HFF-Myc (cell line): Measurements from ENCODE around the gene CABLES2.
A peak's percentile ranks its signal among the peaks of the same experiment; 100 is the strongest.

ENCODE experiments used
- DNase-seq: peaks from one replicate; pipeline ENCODE4 v3.0.0-alpha.2; 2011; ENCODE audit warnings: low read depth; ENCODE audit errors: extremely low read depth
- H3K4me3 ChIP-seq: replicated peaks from 2 replicates; pipeline ENCODE4 v1.5.1; 2011; ENCODE audit warnings: low read depth, mild to moderate bottlenecking, control low read depth, low read length
- TF ChIP-seq, protein P1 (sequence below): IDR thresholded peaks from 2 replicates; pipeline ENCODE4 v1.5.1; 2012; ENCODE audit warnings: mild to moderate bottlenecking, low read depth, low read length, control low read depth; ENCODE audit errors: missing control alignments

Gene CABLES2

GRCh38 chr20:62416651-62417637 is 9.9 kb upstream of the CABLES2 start:
- DNase-seq: no peak
- TF ChIP-seq, protein P1, sequence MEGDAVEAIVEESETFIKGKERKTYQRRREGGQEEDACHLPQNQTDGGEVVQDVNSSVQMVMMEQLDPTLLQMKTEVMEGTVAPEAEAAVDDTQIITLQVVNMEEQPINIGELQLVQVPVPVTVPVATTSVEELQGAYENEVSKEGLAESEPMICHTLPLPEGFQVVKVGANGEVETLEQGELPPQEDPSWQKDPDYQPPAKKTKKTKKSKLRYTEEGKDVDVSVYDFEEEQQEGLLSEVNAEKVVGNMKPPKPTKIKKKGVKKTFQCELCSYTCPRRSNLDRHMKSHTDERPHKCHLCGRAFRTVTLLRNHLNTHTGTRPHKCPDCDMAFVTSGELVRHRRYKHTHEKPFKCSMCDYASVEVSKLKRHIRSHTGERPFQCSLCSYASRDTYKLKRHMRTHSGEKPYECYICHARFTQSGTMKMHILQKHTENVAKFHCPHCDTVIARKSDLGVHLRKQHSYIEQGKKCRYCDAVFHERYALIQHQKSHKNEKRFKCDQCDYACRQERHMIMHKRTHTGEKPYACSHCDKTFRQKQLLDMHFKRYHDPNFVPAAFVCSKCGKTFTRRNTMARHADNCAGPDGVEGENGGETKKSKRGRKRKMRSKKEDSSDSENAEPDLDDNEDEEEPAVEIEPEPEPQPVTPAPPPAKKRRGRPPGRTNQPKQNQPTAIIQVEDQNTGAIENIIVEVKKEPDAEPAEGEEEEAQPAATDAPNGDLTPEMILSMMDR: no peak
- H3K4me3 ChIP-seq: no peak overlapping the region

DNA sequence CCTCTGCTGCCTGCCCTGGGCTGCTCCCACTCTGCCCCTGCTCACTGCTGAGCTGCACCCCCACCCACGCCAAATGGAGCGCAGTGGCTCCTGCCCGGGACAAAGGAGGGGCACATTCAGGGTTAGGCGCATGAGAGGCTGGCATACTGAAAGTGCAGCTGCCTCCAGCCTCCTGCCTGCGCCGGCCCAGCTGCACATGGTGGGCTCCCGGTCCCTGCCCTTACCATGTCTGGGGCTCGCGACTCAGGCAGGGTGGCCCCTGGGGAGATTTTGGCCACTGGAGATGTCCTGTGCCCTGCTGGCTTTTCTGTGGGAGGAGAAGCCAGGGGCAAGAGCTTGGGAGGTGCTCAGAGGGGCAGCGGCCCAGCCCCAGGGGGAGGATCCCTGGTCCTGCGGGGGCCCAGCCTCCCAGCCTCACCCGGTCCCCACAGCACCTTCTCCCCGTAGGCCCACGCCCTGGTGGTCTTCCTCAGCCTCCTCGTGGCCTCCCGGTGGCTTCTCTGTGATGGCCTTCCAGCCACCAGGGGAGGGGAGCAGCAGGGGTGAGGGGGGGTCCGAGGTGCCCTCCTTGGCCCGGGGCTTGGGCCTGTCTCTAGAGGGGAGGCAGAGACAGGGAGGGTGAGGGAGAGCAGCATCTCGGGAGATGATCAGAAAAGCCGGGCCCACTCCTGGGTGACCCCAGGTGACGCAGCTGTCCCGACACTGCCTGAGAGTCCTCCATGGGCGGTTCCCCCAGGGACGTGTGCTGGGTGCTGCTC is 8.4 kb upstream of the CABLES2 start:
- H3K4me3 ChIP-seq: no peak overlapping the region
- TF ChIP-seq, protein P1: no peak
- DNase-seq: no peak

DNA sequence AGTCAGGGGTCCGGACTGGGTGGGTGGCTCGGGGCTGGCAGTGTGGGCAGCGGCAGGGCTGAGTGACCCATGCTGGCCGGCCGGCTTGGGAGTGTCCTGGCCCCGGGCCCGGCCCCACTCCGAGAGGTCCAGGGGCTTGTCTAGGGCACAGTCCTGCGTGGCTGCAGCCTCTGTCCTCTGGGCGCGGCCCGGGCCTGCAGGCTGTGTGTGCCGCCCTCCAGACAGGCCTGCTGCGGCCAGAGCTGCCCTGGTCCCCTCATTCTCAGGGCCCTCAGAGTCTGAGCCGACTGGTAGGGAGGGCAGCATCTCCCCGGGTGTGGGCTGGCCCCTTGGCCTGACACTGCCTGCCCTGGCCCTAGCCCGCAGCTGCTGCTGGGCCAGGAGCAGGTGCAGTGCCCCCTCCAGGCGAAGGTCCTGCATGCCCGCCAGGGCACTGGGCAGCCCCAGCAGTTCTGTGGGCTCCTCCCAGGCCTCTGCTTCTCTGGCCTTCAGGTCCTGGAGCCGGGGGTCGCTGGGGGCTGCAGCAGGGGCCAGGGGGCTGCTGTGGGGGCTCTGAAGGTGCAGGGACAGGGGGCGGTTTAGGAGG is 6.9 kb upstream of the CABLES2 start:
- H3K4me3 ChIP-seq: no peak overlapping the region
- TF ChIP-seq, protein P1: peak; percentile 7
- no peak for DNase-seq

GRCh38 chr20:62413025-62413570 is 6.0 kb upstream of the CABLES2 start:
- no peak for DNase-seq
- TF ChIP-seq, protein P1: no peak
- H3K4me3 ChIP-seq: no peak overlapping the region

DNA sequence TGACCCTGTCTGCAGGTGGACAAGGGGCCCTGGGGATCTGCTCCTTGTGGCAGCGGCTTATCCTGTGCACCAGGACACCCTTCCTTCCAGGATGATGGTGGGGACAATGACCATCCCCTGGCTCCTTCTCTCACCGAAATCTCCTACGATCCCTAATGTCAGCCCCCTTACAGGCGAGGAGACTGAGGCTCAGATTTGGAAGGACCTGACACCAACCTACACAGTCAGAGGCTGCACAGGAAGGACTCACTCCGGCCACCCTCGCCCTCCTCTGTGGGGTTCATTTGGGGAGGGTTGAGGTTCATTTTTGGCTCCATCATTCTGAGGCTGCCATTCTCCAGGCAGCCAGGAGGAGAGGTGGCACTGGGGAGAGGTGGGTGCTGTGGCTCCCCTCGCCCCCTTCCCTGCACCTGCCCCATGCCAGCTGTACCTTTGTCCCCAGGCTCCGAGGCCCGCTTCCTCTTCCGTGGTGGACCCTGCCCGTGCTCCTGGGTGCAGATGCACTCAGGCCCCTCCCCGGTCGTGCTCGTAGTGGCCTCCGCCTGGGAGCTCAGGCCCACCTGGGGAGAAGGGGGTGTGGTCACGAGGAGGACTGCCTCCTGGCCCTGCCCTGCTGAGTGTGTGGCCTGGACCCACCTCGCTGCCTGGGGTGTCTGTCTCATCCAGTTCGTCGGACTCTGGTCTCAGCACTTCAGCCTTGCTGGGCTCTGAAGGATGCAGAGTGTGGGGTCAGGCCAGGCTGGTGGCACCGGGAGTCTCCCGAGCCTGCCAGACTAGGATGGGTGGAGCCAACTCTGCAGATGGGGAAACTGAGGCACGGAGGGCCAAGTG is 5.3 kb upstream of the CABLES2 start:
- TF ChIP-seq, protein P1: no peak
- DNase-seq: no peak
- H3K4me3 ChIP-seq: no peak overlapping the region
